Endothelial cell of umbilical vein (primary cell): ENCODE measurements around the gene DMD. TPM values are rescaled to one million over a fixed set of nuclear protein-coding genes. Genes with fewer than 3 reads are reported as not detected.

Source experiments
- BruUV-seq: library from RNA; stranded (reverse); fragments of 400-500 nt; replicated peaks from 2 replicates; lab custom pipeline; 2021; lab: Mats Ljungman, UMichigan
- CTCF ChIA-PET: fragments of 300-600, 350-600 bp; sonication (Branson Sonifier 250); formaldehyde crosslinking; loops from one replicate; lab custom pipeline; 2021; ENCODE audit warnings: antibody characterized with exemption, inconsistent platforms; lab: Charles Lee
- POLR2A ChIA-PET: fragments of 300-600, 350-600 bp; sonication (Branson Sonifier 250); formaldehyde crosslinking; loops from one replicate; lab custom pipeline; 2021; ENCODE audit warnings: antibody characterized with exemption, inconsistent platforms; lab: Charles Lee
- DNase-seq: peaks from one replicate; pipeline ENCODE4 v3.0.0-alpha.2; 2011; ENCODE audit warnings: low read depth, low spot score
- FAIRE-seq: peaks from 2 replicates; lab custom pipeline; 2011; peaks lifted over from hg19 to GRCh38; lab: Jason Lieb, UNC
- H2AFZ ChIP-seq: 2 replicates; pipeline ENCODE4 v1.6.0; 2012; ENCODE audit warnings: low read depth, low read length, control low read depth, inconsistent platforms
- H3K27ac ChIP-seq: 2 replicates; pipeline ENCODE4 v1.5.1; 2011; ENCODE audit warnings: low read depth, mild to moderate bottlenecking, control low read depth, low read length, moderate library complexity; ENCODE audit not compliant: insufficient read depth
- H3K27me3 ChIP-seq, 2 experiments: 2 replicates each; pipeline versions ENCODE4 v1.6.0 to v1.6.1; 2011; ENCODE audit warnings: low read length in 2 of 2, mixed read lengths in 1 of 2; ENCODE audit not compliant: control insufficient read depth in 2 of 2, insufficient read depth in 2 of 2
- H3K36me3 ChIP-seq, 2 experiments: 2 replicates in 1 of 2; 3 replicates in 1 of 2; pipeline ENCODE4 v1.5.1; 2011; ENCODE audit warnings: low read length in 2 of 2, mild to moderate bottlenecking in 1 of 2, moderate library complexity in 1 of 2; ENCODE audit not compliant: control insufficient read depth in 2 of 2, insufficient read depth in 2 of 2; ENCODE audit errors: extremely low read depth in 1 of 2
- H3K4me1 ChIP-seq: 3 replicates; pipeline ENCODE4 v1.5.1; 2011; ENCODE audit warnings: mild to moderate bottlenecking, low read length; ENCODE audit not compliant: control insufficient read depth, insufficient read depth; ENCODE audit errors: extremely low read depth
- H3K4me2 ChIP-seq: 2 replicates; pipeline ENCODE4 v1.6.1; 2011; ENCODE audit warnings: low read length, control low read depth, mixed read lengths; ENCODE audit not compliant: insufficient read depth
- H3K4me3 ChIP-seq, 3 experiments: fragments of 200-600 bp in 1 of 3; sonication (generic), shearing (Covaris generic) in 1 of 3; replicated peaks in 1 of 3; 2 replicates each; pipeline ENCODE4 v1.5.1; 2011 to 2016; ENCODE audit warnings: control low read depth in 3 of 3, low read length in 3 of 3, mild to moderate bottlenecking in 2 of 3, inconsistent platforms in 1 of 3, low read depth in 1 of 3, moderate library complexity in 1 of 3; ENCODE audit not compliant: insufficient read depth in 1 of 3
- H3K79me2 ChIP-seq: 2 replicates; pipeline ENCODE4 v1.6.0; 2012; ENCODE audit warnings: low read length, inconsistent platforms; ENCODE audit not compliant: control insufficient read depth, insufficient read depth
- H3K9ac ChIP-seq: replicated peaks from 2 replicates; pipeline ENCODE3; 2011; ENCODE audit warnings: low read length, control low read depth; ENCODE audit not compliant: insufficient read depth; ENCODE audit errors: extremely low read depth
- H3K9me1 ChIP-seq: replicated peaks from 3 replicates; pipeline ENCODE4 v1.6.0; 2011; ENCODE audit warnings: mild to moderate bottlenecking, low read length; ENCODE audit not compliant: control insufficient read depth, insufficient read depth; ENCODE audit errors: extremely low read depth
- H3K9me3 ChIP-seq: replicated peaks from 2 replicates; pipeline ENCODE4 v1.5.1; 2012; ENCODE audit warnings: low read length, inconsistent platforms; ENCODE audit not compliant: control insufficient read depth, insufficient read depth
- H4K20me1 ChIP-seq: replicated peaks from 2 replicates; pipeline ENCODE3; 2011; ENCODE audit warnings: mild to moderate bottlenecking, low read length; ENCODE audit not compliant: control insufficient read depth, insufficient read depth; ENCODE audit errors: extremely low read depth
- CTCF ChIP-seq, 2 donors: IDR thresholded peaks; 1 replicate in 1 of 2; 2 replicates in 1 of 2; pipeline ENCODE4 v1.5.1; 2011; ENCODE audit warnings: low read length in 2 of 2, mild to moderate bottlenecking in 2 of 2, moderate library complexity in 2 of 2, control low read depth in 1 of 2, inconsistent platforms in 1 of 2, low read depth in 1 of 2; ENCODE audit not compliant: insufficient read depth in 1 of 2; ENCODE audit errors: extremely low read depth in 1 of 2
- EZH2 ChIP-seq: IDR thresholded peaks from 2 replicates; pipeline ENCODE4 v1.6.1; 2012; ENCODE audit warnings: borderline replicate concordance, low read depth, mild to moderate bottlenecking, moderate library complexity, low read length, inconsistent platforms; ENCODE audit not compliant: severe bottlenecking
- GATA2 ChIP-seq: IDR thresholded peaks from 2 replicates; pipeline ENCODE4 v1.7.0; 2011; ENCODE audit warnings: low read depth, mild to moderate bottlenecking, moderate library complexity, mixed read lengths, low read length; ENCODE audit not compliant: insufficient read length, insufficient read depth
- JUN ChIP-seq: IDR thresholded peaks from 2 replicates; pipeline ENCODE4 v1.6.1; 2011; ENCODE audit warnings: borderline replicate concordance, low read depth; ENCODE audit not compliant: insufficient read length, insufficient read depth
- MYC ChIP-seq: IDR thresholded peaks from one replicate; pipeline ENCODE4 v1.6.1; 2011; ENCODE audit warnings: mild to moderate bottlenecking, low read depth, low read length
- POLR2A ChIP-seq: IDR thresholded peaks from 2 replicates; pipeline ENCODE4 v1.6.1; 2012; ENCODE audit warnings: low read depth, mild to moderate bottlenecking, control low read depth, low read length
- POLR2AphosphoS5 ChIP-seq: IDR thresholded peaks from 2 replicates; pipeline ENCODE4 v1.6.1; 2012; ENCODE audit warnings: low read depth, mild to moderate bottlenecking, control low read depth, low read length, moderate library complexity; ENCODE audit not compliant: insufficient read depth
- dilution Hi-C: fragments of 300-500 bp; cut with MboI; formaldehyde crosslinking; loops from one replicate; pipeline ENCODE4 v1.15.0; 2019; ENCODE audit warnings: low sequenced_read_pairs; ENCODE audit not compliant: extremely low pct_ligation_motif_present
- intact Hi-C: fragments of 100-400 bp; cut with micrococcal nuclease; formaldehyde crosslinking; loops from one replicate; pipeline ENCODE4 v1.10.0; 2022
- polyA plus RNA-seq, 4 experiments: library from polyadenylated mRNA; depleted of rRNA in 3 of 4; stranded (reverse) in 3 of 4; unstranded in 1 of 4; fragments of >200 nt; gene quantifications; 2 replicates each; pipeline versions ENCODE4 v1.2.1 to v1.2.3, GENCODE V29; 2011 to 2012; ENCODE audit warnings: missing spikeins in 1 of 4
- total RNA-seq: library from RNA; stranded (reverse); gene quantifications from 2 replicates; pipeline ENCODE4 v1.2.3, GENCODE V29; 2021

Gene DMD
- total and polyA plus RNA-seq, 2 donors (not counting 3 experiments of a cell fraction or from before 2014, with no cell fraction given), result 7.3 to 9.0 TPM

- Histone ChIP-seq H3K4me2 (no peak overlapping the region), H3K36me3 (no peaks in the 10 kb centered on the region), H3K4me3 (no peak overlapping the region), H3K9me3 (no peaks in the 10 kb centered on the region), H3K27ac (no peak overlapping the region), H3K9me1 (no peaks in the 10 kb centered on the region), H2AFZ (no peak overlapping the region), H3K79me2 (no peaks in the 10 kb centered on the region), H3K4me1 (no peaks in the 10 kb centered on the region), H3K27me3 (no peaks in the 10 kb centered on the region), H4K20me1 (no peaks in the 10 kb centered on the region), H3K9ac (no peak overlapping the region)
- DNase-seq (no peak), FAIRE-seq (no peak)
- dilution Hi-C loops, result no loop called here
- TF ChIP-seq EZH2 (no peak), POLR2A (no peak), CTCF (IDR thresholded peaks at IDR 0.05; ENCODE audit: extremely low read depth in 1 of 2, insufficient read depth in 1 of 2, low read depth in 1 of 2, low read length in 2 of 2) (no peak), JUN (no peak), GATA2 (no peak), MYC (no peak), POLR2AphosphoS5 (no peak)
- ChIA-PET POLR2A (no interaction called here), CTCF (no interaction called here)
- intact Hi-C loops, result no loop called here
- no TSS peak for BruUV-seq
These were observed 1222.4 kb downstream of the DMD start for GRCh38 chrX:31988975-31989374.
